B cell (primary cell): ENCODE measurements around the gene SUSD4. TPM values are rescaled to one million over a fixed set of nuclear protein-coding genes. Genes with fewer than 3 reads are reported as not detected.

Experiments used
- ATAC-seq: fragments of 200-7000 bp; cut with Tn5 transposase; one replicate; pipeline ENCODE4 v1.10.0; 2021; ENCODE audit warnings: low read depth, mild to moderate bottlenecking, moderate number of reproducible peaks, moderate library complexity
- CTCF ChIA-PET: fragments of 350-600 bp; sonication (Branson Sonifier 250); formaldehyde crosslinking; loops from one replicate; lab custom pipeline; 2021; ENCODE audit warnings: antibody characterized with exemption, inconsistent platforms; lab: Charles Lee
- POLR2A ChIA-PET: fragments of 350-600 bp; sonication (Branson Sonifier 250); formaldehyde crosslinking; loops from one replicate; lab custom pipeline; 2021; ENCODE audit warnings: antibody characterized with exemption; lab: Charles Lee
- DNase-seq: peaks from one replicate; pipeline ENCODE4 v3.0.0; 2013
- H2AFZ ChIP-seq: 2 replicates; pipeline ENCODE4 v1.6.1; 2012; ENCODE audit warnings: mild to moderate bottlenecking, low read depth, low read length; ENCODE audit not compliant: insufficient read depth, poor library complexity, severe bottlenecking
- H3K27ac ChIP-seq, 2 donors: 1 replicate in 1 of 2; 2 replicates in 1 of 2; pipeline ENCODE4 v1.5.1; 2012 to 2013; ENCODE audit warnings: low read length in 2 of 2, mild to moderate bottlenecking in 2 of 2, moderate library complexity in 1 of 2
- H3K27me3 ChIP-seq, 4 experiments: fragments of 200-600 bp in 1 of 4; sonication (generic) in 1 of 4; replicated peaks in 1 of 4; 1 replicate in 2 of 4; 2 replicates in 2 of 4; pipeline versions ENCODE4 v1.6.1 to v1.7.0; 2013 to 2016; ENCODE audit warnings: low read length in 3 of 4, mild to moderate bottlenecking in 2 of 4, mixed read lengths in 1 of 4, moderate library complexity in 1 of 4; ENCODE audit not compliant: insufficient read depth in 4 of 4, control insufficient read depth in 3 of 4; ENCODE audit errors: control extremely low read depth in 1 of 4
- H3K36me3 ChIP-seq, 2 experiments: replicated peaks in 1 of 2; 1 replicate in 1 of 2; 2 replicates in 1 of 2; pipeline versions ENCODE4 v1.6.1 to v1.7.1; 2013; ENCODE audit warnings: low read length in 1 of 2; ENCODE audit not compliant: insufficient read depth in 2 of 2, control insufficient read depth in 1 of 2; ENCODE audit errors: control extremely low read depth in 1 of 2, extremely low read depth in 1 of 2
- H3K4me1 ChIP-seq, 2 donors: fragments of 200-600 bp in 1 of 2; sonication (generic) in 1 of 2; 1 replicate in 1 of 2; 2 replicates in 1 of 2; pipeline versions ENCODE4 v1.5.1 to v1.6.1; 2013 to 2017; ENCODE audit warnings: low read length in 2 of 2; ENCODE audit not compliant: control insufficient read depth in 2 of 2, insufficient read depth in 2 of 2
- H3K4me2 ChIP-seq: replicated peaks from 2 replicates; pipeline ENCODE3; 2012; ENCODE audit warnings: mild to moderate bottlenecking, low read depth, low read length; ENCODE audit not compliant: poor library complexity, severe bottlenecking
- H3K4me3 ChIP-seq, 5 experiments: fragments of 200-600 bp in 1 of 5; sonication (generic) in 1 of 5; 1 replicate in 3 of 5; 2 replicates in 2 of 5; pipeline versions ENCODE4 v1.5.1 to v1.7.0; 2011 to 2016; ENCODE audit warnings: low read length in 4 of 5, mild to moderate bottlenecking in 4 of 5, low read depth in 2 of 5, control low read depth in 1 of 5, moderate library complexity in 1 of 5; ENCODE audit not compliant: insufficient read depth in 1 of 5; ENCODE audit errors: control extremely low read depth in 1 of 5, extremely low read depth in 1 of 5
- H3K79me2 ChIP-seq: fragments of 200-600 bp; sonication (generic); one replicate; pipeline ENCODE4 v1.6.0; 2016; ENCODE audit warnings: low read length; ENCODE audit not compliant: control insufficient read depth, insufficient read depth
- H3K9ac ChIP-seq: fragments of 200-600 bp; sonication (generic); 2 replicates; pipeline ENCODE4 v1.6.1; 2017; ENCODE audit warnings: mild to moderate bottlenecking, low read length, moderate library complexity
- H3K9me3 ChIP-seq, 3 donors: one replicate each; pipeline versions ENCODE4 v1.6.1 to v1.7.1; 2013; ENCODE audit warnings: low read length in 2 of 3; ENCODE audit not compliant: control insufficient read depth in 2 of 3, insufficient read depth in 1 of 3; ENCODE audit errors: control extremely low read depth in 1 of 3
- H4K20me1 ChIP-seq: 2 replicates; pipeline ENCODE4 v1.6.0; 2012; ENCODE audit warnings: mild to moderate bottlenecking, low read length; ENCODE audit not compliant: insufficient read depth, control insufficient read depth, poor library complexity, severe bottlenecking
- H3K27ac Mint-ChIP-seq: one replicate; pipeline ENCODE4 v1.8.0; 2021; ENCODE audit warnings: mixed read lengths
- H3K27me3 Mint-ChIP-seq: one replicate; pipeline ENCODE4 v1.8.0; 2021; ENCODE audit warnings: mixed read lengths
- H3K4me1 Mint-ChIP-seq: one replicate; pipeline ENCODE4 v1.8.0; 2021; ENCODE audit warnings: mixed read lengths
- H3K4me3 Mint-ChIP-seq: one replicate; pipeline ENCODE4 v1.8.0; 2021; ENCODE audit warnings: mixed read lengths
- H3K9me3 Mint-ChIP-seq: one replicate; pipeline ENCODE4 v1.8.0; 2022; ENCODE audit warnings: mixed read lengths; ENCODE audit not compliant: insufficient read depth
- CTCF ChIP-seq: fragments of 200-600 bp; IDR thresholded peaks from one replicate; pipeline ENCODE4 v1.8.0; 2022; ENCODE audit warnings: antibody characterized with exemption, mild to moderate bottlenecking
- EZH2 ChIP-seq: IDR thresholded peaks from 2 replicates; pipeline ENCODE4 v1.6.1; 2012; ENCODE audit warnings: borderline replicate concordance, low read depth, mild to moderate bottlenecking, moderate library complexity, low read length; ENCODE audit not compliant: insufficient read depth, poor library complexity, severe bottlenecking
- WGBS: methylation state at CpG from one replicate; pipeline ENCODE4 v1.1.5; 2013; ENCODE audit warnings: missing lambda C conversion rate; ENCODE audit not compliant: insufficient coverage; 5-methylcytosine and 5-hydroxymethylcytosine counted together
- intact Hi-C: fragments of 100-400 bp; cut with micrococcal nuclease; formaldehyde crosslinking; loops from one replicate; pipeline ENCODE4 v1.10.0; 2022
- polyA plus RNA-seq: library from polyadenylated mRNA; depleted of rRNA; stranded (reverse); fragments of >200 nt; gene quantifications from 2 replicates; pipeline ENCODE4 v1.2.3, GENCODE V29; 2012
- total RNA-seq, 2 donors: library from RNA; stranded (reverse); fragments of 120-200 nt in 1 of 2; gene quantifications; 1 replicate in 1 of 2; 2 replicates in 1 of 2; pipeline versions ENCODE4 v1.2.3 to v1.2.4, GENCODE V29; 2013 to 2022

The SUSD4 gene
- total and polyA plus RNA-seq, 2 donors (not counting 1 experiment from before 2014, with no cell fraction given): 0.13 TPM; not detected in 1

DNA sequence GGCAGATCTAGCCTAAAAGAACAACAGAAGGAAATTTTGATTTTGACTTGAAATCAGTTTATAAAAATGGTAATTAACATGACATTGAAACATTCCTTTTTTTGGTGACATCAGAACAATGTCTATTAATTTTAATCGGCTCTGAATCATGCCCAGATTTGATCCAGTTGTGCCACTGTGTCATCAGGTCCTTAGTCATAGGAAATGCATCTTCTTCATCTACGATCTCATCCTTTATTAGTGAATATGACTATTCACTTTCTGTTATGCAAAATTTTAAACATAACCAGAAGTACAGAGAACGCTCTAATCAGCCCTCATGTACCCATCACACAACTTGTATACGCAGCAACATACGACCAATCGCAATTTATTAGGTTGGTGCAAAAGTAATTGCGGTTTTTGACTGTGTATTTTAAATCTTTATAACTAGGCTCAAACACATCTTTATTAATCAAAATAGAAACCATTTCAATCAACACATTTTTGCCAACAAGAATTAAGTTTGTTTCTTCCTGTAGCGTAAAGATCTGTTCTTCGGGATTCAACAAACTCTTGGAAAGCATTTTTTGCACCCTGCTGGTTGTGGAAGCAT lies 180.6 kb downstream of the SUSD4 start:
- no peak overlapping the region for H3K4me3 ChIP-seq
- H3K27ac Mint-ChIP-seq: no peak overlapping the region
- no peak for ATAC-seq
- H3K4me2 ChIP-seq: no peak overlapping the region
- TF ChIP-seq EZH2: no peak
- TF ChIP-seq CTCF: no peak
- H3K9me3 ChIP-seq: no peaks in the 10 kb centered on the region
- intact Hi-C loops: no loop called here
- H3K4me3 Mint-ChIP-seq: no peak overlapping the region
- peaks cover 2% of the 10 kb centered on the region for H3K9me3 Mint-ChIP-seq
- CTCF ChIA-PET: no interaction called here
- H3K4me1 Mint-ChIP-seq: no peaks in the 10 kb centered on the region
- WGBS: 100% methylated on average over 2 of the region's 9 CpGs
- no peak overlapping the region for H2AFZ ChIP-seq
- no peaks in the 10 kb centered on the region for H3K79me2 ChIP-seq
- no peaks in the 10 kb centered on the region for H4K20me1 ChIP-seq
- no peak for DNase-seq
- H3K27me3 ChIP-seq: peaks cover 0 to 11% (median 4%) of the 10 kb centered on the region in 4 experiments
- peaks cover 25% of the 10 kb centered on the region for H3K27me3 Mint-ChIP-seq
- POLR2A ChIA-PET: no interaction called here
- H3K4me1 ChIP-seq: no peaks in the 10 kb centered on the region
- no peak overlapping the region for H3K27ac ChIP-seq
- H3K9ac ChIP-seq: no peak overlapping the region
- no peaks in the 10 kb centered on the region for H3K36me3 ChIP-seq

- no peak overlapping the region for H3K4me3 Mint-ChIP-seq
- Histone ChIP-seq H3K36me3 (no peaks in the 10 kb centered on the region), H3K4me1 (no peaks in the 10 kb centered on the region), H3K4me3 (no peak overlapping the region), H3K9me3 (no peaks in the 10 kb centered on the region), H3K9ac (no peak overlapping the region), H2AFZ (no peak overlapping the region), H3K27me3 (peaks cover 0 to 11% (median 4%) of the 10 kb centered on the region in 4 experiments), H4K20me1 (no peaks in the 10 kb centered on the region), H3K79me2 (no peaks in the 10 kb centered on the region), H3K27ac (no peak overlapping the region), H3K4me2 (no peak overlapping the region)
- intact Hi-C loops: no loop called here
- no peak for ATAC-seq
- no peaks in the 10 kb centered on the region for H3K4me1 Mint-ChIP-seq
- TF ChIP-seq EZH2 (no peak), CTCF (no peak)
- ChIA-PET CTCF (no interaction called here), POLR2A (no interaction called here)
- WGBS: no CpG with 5 or more reads among the region's 5 CpGs
- DNase-seq: no peak
- no peaks in the 10 kb centered on the region for H3K9me3 Mint-ChIP-seq
- H3K27ac Mint-ChIP-seq: no peak overlapping the region
- peaks cover 33% of the 10 kb centered on the region for H3K27me3 Mint-ChIP-seq
Observed at GRCh38 chr1:223180731-223181321, 183.2 kb downstream of the SUSD4 start.
